Stomach (tissue), 9 donors: ENCODE data around the gene P2RX3. TPM values are rescaled to one million over a fixed set of nuclear protein-coding genes. Genes with fewer than 3 reads are reported as not detected.
A peak's percentile ranks its signal among the peaks of the same experiment; 100 is the strongest.

Experiments used
- DNase-seq, 2 donors: peaks; one replicate each; pipeline versions ENCODE4 v3.0.0 to v3.0.0-alpha.2; 2013 to 2019
- H3K27ac ChIP-seq, 5 donors: fragments of 200-600 bp in 4 of 5; sonication (generic) in 4 of 5; one replicate each; pipeline ENCODE4 v1.5.1; 2013 to 2019; ENCODE audit warnings: mild to moderate bottlenecking in 1 of 5, moderate library complexity in 1 of 5
- H3K27me3 ChIP-seq, 3 donors: fragments of 200-600 bp; sonication (generic); one replicate each; pipeline ENCODE4 v1.5.1; 2017 to 2019; ENCODE audit warnings: mixed run types in 1 of 3
- H3K36me3 ChIP-seq, 4 donors: fragments of 200-600 bp; sonication (generic); 1 replicate in 3 of 4; 2 replicates in 1 of 4; pipeline ENCODE4 v1.5.1; 2016 to 2019
- H3K4me1 ChIP-seq, 4 donors: fragments of 200-600 bp; sonication (generic); one replicate each; pipeline ENCODE4 v1.5.1; 2016 to 2019
- H3K4me3 ChIP-seq, 4 donors: fragments of 200-600 bp; sonication (generic) in 3 of 4; one replicate each; pipeline ENCODE4 v1.5.1; 2016 to 2019; ENCODE audit warnings: mild to moderate bottlenecking in 1 of 4
- H3K9me3 ChIP-seq, 4 donors: fragments of 200-600 bp; sonication (generic); one replicate each; pipeline ENCODE4 v1.5.1; 2016 to 2019
- CTCF ChIP-seq, 7 experiments: fragments of 450-650 bp in 4 of 7; fragments of 200-600 bp in 3 of 7; sonication (generic) in 3 of 7; IDR thresholded peaks; one replicate each; pipeline ENCODE4 v1.5.1; 2016 to 2019; ENCODE audit warnings: antibody characterized with exemption in 7 of 7, control low read depth in 2 of 7, mild to moderate bottlenecking in 1 of 7
- EP300 ChIP-seq: sonication (generic); formaldehyde crosslinking; IDR thresholded peaks from one replicate; pipeline ENCODE4 v1.6.1; 2017; ENCODE audit warnings: antibody characterized with exemption
- POLR2A ChIP-seq, 4 donors: fragments of 450-650 bp; IDR thresholded peaks; one replicate each; pipeline ENCODE4 v1.6.1; 2016; ENCODE audit warnings: antibody characterized with exemption in 4 of 4, control low read depth in 2 of 4, mild to moderate bottlenecking in 1 of 4, moderate library complexity in 1 of 4
- POLR2AphosphoS5 ChIP-seq, 3 donors: sonication (generic); formaldehyde crosslinking; IDR thresholded peaks; one replicate each; pipeline ENCODE4 v1.6.1; 2016; ENCODE audit warnings: antibody characterized with exemption in 3 of 3
- WGBS, 5 donors: extraction: QIAGEN DNeasy Blood & Tissue Kit in 3 of 5; methylation state at CpG; one replicate each; pipeline versions ENCODE4 v1.1.5 to v1.1.7; 2013 to 2018; 5-methylcytosine and 5-hydroxymethylcytosine counted together
- intact Hi-C: fragments of 100-400 bp; cut with DNase I; formaldehyde crosslinking; loops from one replicate; pipeline ENCODE4 v1.15.1; 2023; ENCODE audit warnings: low total_unique reads
- polyA plus RNA-seq, 3 donors: library from polyadenylated mRNA; stranded (reverse); fragments of 200-250 nt; gene quantifications; one replicate each; pipeline ENCODE4 v1.2.3, GENCODE V29; 2013
- total RNA-seq, 5 donors: library from RNA; depleted of rRNA; stranded (reverse); fragments of >200 nt; gene quantifications; one replicate each; pipeline versions ENCODE4 v1.1.0 to v1.2.3, GENCODE V29; 2014 to 2016
- donor health status: healthy with polysubstance abuse.
- donor health status: Bipolar disorder and iron deficiency.
- donor health status: healthy.

The P2RX3 gene
- total and polyA plus RNA-seq, 8 donors: 0.18 to 1.7 TPM; not detected in 6

GRCh38 chr11:57318178-57318577, 20.0 kb upstream of the P2RX3 start:
- H3K4me3 ChIP-seq: peak overlapping the region in 2 of 4 donors; percentile 1 to 40
- no peaks in the 10 kb centered on the region for H3K9me3 ChIP-seq
- intact Hi-C loops: no loop called here
- H3K36me3 ChIP-seq: peaks cover 47 to 75% (median 74%) of the 10 kb centered on the region in 4 donors
- peak overlapping the region; percentile 4 to 96 (median 62) for H3K27ac ChIP-seq
- peak; percentile 48 to 82 for DNase-seq
- no peaks in the 10 kb centered on the region for H3K27me3 ChIP-seq
- peak; percentile 27 to 47 (median 29) for TF ChIP-seq POLR2AphosphoS5 (IDR thresholded peaks at IDR 0.05)
- no peak for TF ChIP-seq CTCF (IDR thresholded peaks at IDR 0.05)
- WGBS, 5 donors: 35 to 49% (median 42%) methylated on average over 2 of the region's 2 CpGs
- H3K4me1 ChIP-seq: peaks cover 75 to 99% (median 88%) of the 10 kb centered on the region in 4 donors

- intact Hi-C loops: no loop called here
- DNase-seq: no peak
- no peaks in the 10 kb centered on the region for H3K9me3 ChIP-seq
- peaks cover 29 to 55% (median 54%) of the 10 kb centered on the region in 4 donors for H3K36me3 ChIP-seq
- 59 to 83% (median 77%) methylated on average over 21 to 22 of the region's 22 CpGs for WGBS, 5 donors
- TF ChIP-seq CTCF (IDR thresholded peaks at IDR 0.05) (no peak), EP300 (no peak), POLR2AphosphoS5 (IDR thresholded peaks at IDR 0.05) (no peak), POLR2A (IDR thresholded peaks at IDR 0.05) (no peak)
- H3K27ac ChIP-seq: peak overlapping the region; percentile 55 to 99 (median 96)
- H3K4me3 ChIP-seq: peak overlapping the region in 3 of 4 donors; percentile 15 to 86 (median 81)
- H3K4me1 ChIP-seq: peaks cover 71 to 86% (median 80%) of the 10 kb centered on the region in 4 donors
- no peaks in the 10 kb centered on the region for H3K27me3 ChIP-seq
These were observed 18.0 kb upstream of the P2RX3 start for GRCh38 chr11:57320067-57320718.

- peak; percentile 70 to 81 for DNase-seq
- Histone ChIP-seq H3K27me3 (no peaks in the 10 kb centered on the region), H3K4me3 (peak overlapping the region; percentile 77 to 90 (median 84)), H3K4me1 (peaks cover 71 to 85% (median 80%) of the 10 kb centered on the region in 4 donors), H3K9me3 (no peaks in the 10 kb centered on the region), H3K36me3 (peaks cover 23 to 48% (median 47%) of the 10 kb centered on the region in 4 donors), H3K27ac (peak overlapping the region; percentile 94 to 99 (median 98))
- no peak for TF ChIP-seq EP300
- TF ChIP-seq POLR2AphosphoS5 (IDR thresholded peaks at IDR 0.05): peak in 1 of 3 donors; percentile 58
- peak in 1 of 7 experiments; percentile 15 for TF ChIP-seq CTCF (IDR thresholded peaks at IDR 0.05)
- WGBS, 5 donors: 42 to 58% (median 43%) methylated on average over 2 of the region's 2 CpGs
- intact Hi-C loops: no loop called here
These were observed 17.3 kb upstream of the P2RX3 start for GRCh38 chr11:57320719-57321387.

GRCh38 chr11:57321388-57322255, 16.5 kb upstream of the P2RX3 start:
- Histone ChIP-seq H3K9me3 (no peaks in the 10 kb centered on the region), H3K4me3 (peak overlapping the region; percentile 77 to 90 (median 84)), H3K27me3 (no peaks in the 10 kb centered on the region), H3K4me1 (peaks cover 70 to 85% (median 80%) of the 10 kb centered on the region in 4 donors), H3K36me3 (peaks cover 18 to 46% (median 46%) of the 10 kb centered on the region in 4 donors), H3K27ac (peak overlapping the region; percentile 94 to 99 (median 98))
- TF ChIP-seq POLR2A (IDR thresholded peaks at IDR 0.05) (peak in 1 of 4 donors; percentile 2), EP300 (no peak), CTCF (IDR thresholded peaks at IDR 0.05) (no peak), POLR2AphosphoS5 (IDR thresholded peaks at IDR 0.05) (no peak)
- intact Hi-C loops: no loop called here
- peak; percentile 51 to 70 for DNase-seq
- 14 to 32% (median 24%) methylated on average over 6 of the region's 6 CpGs for WGBS, 5 donors
